ENCODE measurements around the gene RMRP. TPM values are rescaled to one million over a fixed set of nuclear protein-coding genes. Genes with fewer than 3 reads are reported as not detected.

RMRP gene
- total and polyA plus RNA-seq, 9 of the 15 experiments (the other 6 are each of a cell fraction or from before 2014, with no cell fraction given): 75.7 to 89,974 (median 13,378) TPM; not detected in 3

GRCh38 chr9:35658968-35659220, 1.1 kb upstream of the RMRP start:
- WGBS (ENCODE audit: insufficient coverage, low coverage, missing lambda C conversion rate): 4% methylated on average over 2 of the region's 2 CpGs
- ATAC-seq (peak; percentile 1; the same call in 1 of the 3 replicates), FAIRE-seq (no peak), DNase-seq (ENCODE audit: extremely low read depth in 1 of 4, low spot score in 3 of 4) (peak in 1 of 4 experiments; percentile 27)
- Histone ChIP-seq H3K4me3 (peak overlapping the region; percentile 89), H3K36me3 (ENCODE audit: control insufficient read depth, insufficient read depth, low read length) (peaks cover 36% of the 10 kb centered on the region; the same call in 2 of the 3 replicates), H4K20me1 (replicated peaks; ENCODE audit: control insufficient read depth, insufficient read depth, low read length) (no peaks in the 10 kb centered on the region), H3K4me2 (ENCODE audit: insufficient read depth, low read length) (peak overlapping the region; percentile 96), H3K9ac (ENCODE audit: insufficient read depth in 1 of 2, low read depth in 2 of 2, low read length in 2 of 2) (peak overlapping the region; percentile 86 to 96), H3K27ac (ENCODE audit: extremely low read depth, low read depth, low read length) (peak overlapping the region; percentile 98), H2AFZ (ENCODE audit: low read depth, low read length) (peak overlapping the region; percentile 93; the same call in 1 of the 2 replicates), H3K79me2 (ENCODE audit: control insufficient read depth, insufficient read depth, low read length) (peaks cover 16% of the 10 kb centered on the region), H3K4me1 (replicated peaks in 1 of 2; ENCODE audit: control insufficient read depth in 2 of 2, insufficient read depth in 2 of 2, low read length in 2 of 2) (peaks cover 14 to 31% of the 10 kb centered on the region in 2 experiments), H3K27me3 (ENCODE audit: control insufficient read depth in 2 of 2, insufficient read depth in 2 of 2, low read length in 2 of 2) (no peaks in the 10 kb centered on the region), H3K9me1 (ENCODE audit: control insufficient read depth, insufficient read depth, low read length) (no peaks in the 10 kb centered on the region), H3K9me3 (replicated peaks; ENCODE audit: control insufficient read depth, insufficient read depth, low read depth, low read length) (no peaks in the 10 kb centered on the region)
- POLR2A ChIA-PET: interaction anchor here (1.0 to 1.3 kb wide), 3 partner anchors 21 to 543 kb away, joined by 3 to 8 read pairs (median 5); partner anchors contain the start of gene ATOSB
- intact Hi-C loops (cut with micrococcal nuclease) (loop anchor here (5.0 kb wide), 1 partner anchor 38 kb away; no protein-coding TSS in a partner anchor), in situ Hi-C loops (cut with MboI) (no loop called here)
- CTCF ChIA-PET (ENCODE audit: low intra/inter-chr PET ratio): no interaction called here
- TF ChIP-seq ATF3 (IDR thresholded peaks at IDR 0.05) (no peak), ATF3 (CRISPR knock-in tag; conservative IDR thresholded peaks at IDR 0.05) (no peak), EP400 (IDR thresholded peaks at IDR 0.05) (no peak), RBM15 (IDR thresholded peaks at IDR 0.05; ENCODE audit: insufficient read depth, low read length) (no peak), CSDE1 (IDR thresholded peaks at IDR 0.05) (no peak), ASH1L (IDR thresholded peaks at IDR 0.05; ENCODE audit: borderline replicate concordance, low read depth, partially characterized antibody) (no peak), SMARCA4 (IDR thresholded peaks at IDR 0.05) (no peak), E2F1 (CRISPR knock-in tag; IDR thresholded peaks at IDR 0.05) (no peak), KDM1A (IDR thresholded peaks at IDR 0.05) (no peak), GTF3C2 (IDR thresholded peaks at IDR 0.05; ENCODE audit: borderline replicate concordance, extremely low read depth, insufficient read length) (peak; percentile 24)
- no TSS peak for BruUV-seq (replicated peaks)
